HG03457 (cell line): Measurements from ENCODE around the gene HAS3.
"Not testable (repeated sequence)": the region's sequence is repeated elsewhere in the genome, so short reads cannot be mapped to it uniquely, and the experiment has no call there.

Experiments used
- ATAC-seq: cut with Tn5 transposase; IDR thresholded peaks from one replicate; pipeline ENCODE4 v1.9.1; 2021; ENCODE audit warnings: moderate number of reproducible peaks; ENCODE audit not compliant: unreplicated experiment

The HAS3 gene

GRCh38 chr16:69105501-69106361 is at the start of gene HAS3:
Gene HAS3, plus strand, starts transcription at chr16:69105653. Its CDS starts 3,743 bp downstream, at chr16:69109396.
- ATAC-seq = no peak

GRCh38 chr16:69055980-69056379 is 49.5 kb upstream of the HAS3 start:
- no peak for ATAC-seq

GRCh38 chr16:69056421-69056820 is 49.0 kb upstream of the HAS3 start:
- no peak for ATAC-seq

- ATAC-seq = no peak
Observed at GRCh38 chr16:69057400-69058378, 47.8 kb upstream of the HAS3 start.

GRCh38 chr16:69063491-69063890 is 42.0 kb upstream of the HAS3 start:
- not testable (repeated sequence) for ATAC-seq

- ATAC-seq = no peak
Observed at GRCh38 chr16:69064124-69064763, 41.2 kb upstream of the HAS3 start.

- no peak for ATAC-seq
Observed at GRCh38 chr16:69064764-69065313, 40.6 kb upstream of the HAS3 start.

- no peak for ATAC-seq
Observed at GRCh38 chr16:69069504-69069903, 35.9 kb upstream of the HAS3 start.

GRCh38 chr16:69071036-69071435 is 34.4 kb upstream of the HAS3 start:
- ATAC-seq = no peak

- ATAC-seq = no peak
Observed at GRCh38 chr16:69072640-69072974, 32.8 kb upstream of the HAS3 start.

- no peak for ATAC-seq
Observed at GRCh38 chr16:69073181-69073702, 32.2 kb upstream of the HAS3 start.

- ATAC-seq = no peak
Observed at GRCh38 chr16:69077251-69077650, 28.2 kb upstream of the HAS3 start.

- ATAC-seq = no peak
Observed at GRCh38 chr16:69078073-69078472, 27.4 kb upstream of the HAS3 start.

GRCh38 chr16:69079697-69080096 is 25.8 kb upstream of the HAS3 start:
- no peak for ATAC-seq

- ATAC-seq = no peak
Observed at GRCh38 chr16:69083306-69083941, 22.0 kb upstream of the HAS3 start.

- no peak for ATAC-seq
Observed at GRCh38 chr16:69084289-69084688, 21.2 kb upstream of the HAS3 start.

- ATAC-seq = no peak
Observed at GRCh38 chr16:69085032-69085695, 20.3 kb upstream of the HAS3 start.

GRCh38 chr16:69087161-69087581 is 18.3 kb upstream of the HAS3 start:
- ATAC-seq = no peak

GRCh38 chr16:69088684-69089083 is 16.8 kb upstream of the HAS3 start:
- ATAC-seq = no peak
